T-cell (primary cell): ENCODE results near the gene LRFN2. TPM values are rescaled to one million over a fixed set of nuclear protein-coding genes. Genes with fewer than 3 reads are reported as not detected.

Source experiments
- ATAC-seq, 4 experiments: fragments of 200-7000 bp in 3 of 4; fragments of 150-1000 bp in 1 of 4; cut with Tn5 transposase; replicated peaks in 1 of 4; 1 replicate in 3 of 4; 2 replicates in 1 of 4; pipeline ENCODE4 v1.10.0; 2021; ENCODE audit warnings: moderate library complexity in 3 of 4, mild to moderate bottlenecking in 2 of 4, moderate number of reproducible peaks in 1 of 4
- CTCF ChIA-PET, 2 donors: fragments of 300-600 bp; sonication (Branson Sonifier 250); formaldehyde crosslinking; loops; one replicate each; lab custom pipeline; 2022; ENCODE audit warnings: antibody characterized with exemption in 2 of 2; lab: Charles Lee
- POLR2A ChIA-PET, 2 donors: fragments of 300-600 bp; sonication (Branson Sonifier 250); formaldehyde crosslinking; loops; one replicate each; lab custom pipeline; 2022; ENCODE audit warnings: antibody characterized with exemption in 2 of 2; lab: Charles Lee
- DNase-seq, 35 experiments: peaks; one replicate each; pipeline versions ENCODE4 v3.0.0 to v3.0.0-alpha.2; 2013 to 2023
- H3K27ac ChIP-seq: one replicate; pipeline ENCODE4 v1.5.1; 2013; ENCODE audit warnings: low read length
- H3K27me3 ChIP-seq, 2 experiments: replicated peaks in 1 of 2; 1 replicate in 1 of 2; 2 replicates in 1 of 2; pipeline versions ENCODE4 v1.6.1 to v1.7.0; 2013; ENCODE audit warnings: low read length in 1 of 2, mixed read lengths in 1 of 2; ENCODE audit not compliant: control insufficient read depth in 2 of 2, insufficient read depth in 2 of 2; ENCODE audit errors: extremely low read depth in 1 of 2
- H3K36me3 ChIP-seq, 2 donors: 1 replicate in 1 of 2; 2 replicates in 1 of 2; pipeline versions ENCODE4 v1.6.1 to v1.7.0; 2013; ENCODE audit warnings: low read length in 1 of 2; ENCODE audit not compliant: control insufficient read depth in 2 of 2, insufficient read depth in 1 of 2; ENCODE audit errors: extremely low read depth in 1 of 2
- H3K4me1 ChIP-seq, 2 experiments: 1 replicate in 1 of 2; 2 replicates in 1 of 2; pipeline versions ENCODE4 v1.6.1 to v1.7.0; 2013; ENCODE audit warnings: low read length in 2 of 2, mixed read lengths in 1 of 2; ENCODE audit not compliant: insufficient read depth in 2 of 2, control insufficient read depth in 1 of 2; ENCODE audit errors: extremely low read depth in 1 of 2
- H3K4me3 ChIP-seq, 2 donors: 1 replicate in 1 of 2; 2 replicates in 1 of 2; pipeline versions ENCODE4 v1.5.1 to v1.7.0; 2013; ENCODE audit warnings: mild to moderate bottlenecking in 2 of 2, low read length in 1 of 2, moderate library complexity in 1 of 2; ENCODE audit not compliant: control insufficient read depth in 1 of 2; ENCODE audit errors: extremely low read depth in 1 of 2
- H3K9me3 ChIP-seq: 2 replicates; pipeline ENCODE4 v1.7.0; 2013
- H3K27ac Mint-ChIP-seq, 2 donors: one replicate each; pipeline ENCODE4 v1.8.0; 2020 to 2021; ENCODE audit warnings: mild to moderate bottlenecking in 2 of 2, mixed read lengths in 2 of 2
- H3K27me3 Mint-ChIP-seq, 2 donors: one replicate each; pipeline ENCODE4 v1.8.0; 2021 to 2022; ENCODE audit warnings: mixed read lengths in 2 of 2
- H3K36me3 Mint-ChIP-seq: one replicate; pipeline ENCODE4 v1.8.0; 2021; ENCODE audit warnings: mixed read lengths
- H3K4me1 Mint-ChIP-seq, 3 donors: one replicate each; pipeline ENCODE4 v1.8.0; 2020 to 2022; ENCODE audit warnings: mixed read lengths in 3 of 3, mild to moderate bottlenecking in 1 of 3
- H3K4me3 Mint-ChIP-seq, 3 donors: one replicate each; pipeline ENCODE4 v1.8.0; 2020 to 2022; ENCODE audit warnings: mild to moderate bottlenecking in 3 of 3, mixed read lengths in 3 of 3, moderate library complexity in 3 of 3
- H3K9me3 Mint-ChIP-seq, 3 donors: one replicate each; pipeline ENCODE4 v1.8.0; 2020 to 2022; ENCODE audit warnings: mixed read lengths in 3 of 3
- WGBS: methylation state at CpG from one replicate; pipeline ENCODE4 v1.1.5; 2013; ENCODE audit warnings: missing lambda C conversion rate; ENCODE audit not compliant: insufficient coverage; 5-methylcytosine and 5-hydroxymethylcytosine counted together
- total RNA-seq, 35 experiments: library from RNA in 6 of 35; stranded (reverse) in 6 of 35; fragments of 120-200 nt in 1 of 35; gene quantifications; one replicate each; pipeline versions ENCODE4 v1.2.1 to v1.2.4 and lab custom pipeline; 2013 to 2026

Gene LRFN2
- total RNA-seq, 5 donors from 2014 or later (not counting 1 experiment from before 2014, with no cell fraction given) = 0.12 to 1.7 (median 0.92) TPM

- Histone ChIP-seq H3K4me3 (no peak overlapping the region), H3K27me3 (peaks cover 0 to 7% of the 10 kb centered on the region in 2 experiments), H3K4me1 (peaks cover 0 to 5% of the 10 kb centered on the region in 2 experiments), H3K36me3 (no peaks in the 10 kb centered on the region), H3K9me3 (no peaks in the 10 kb centered on the region), H3K27ac (no peak overlapping the region)
- no peak overlapping the region for H3K4me3 Mint-ChIP-seq
- DNase-seq (no peak), ATAC-seq (no peak)
- no peaks in the 10 kb centered on the region for H3K27me3 Mint-ChIP-seq
- no peak overlapping the region for H3K27ac Mint-ChIP-seq
- no peaks in the 10 kb centered on the region for H3K9me3 Mint-ChIP-seq
- CTCF ChIA-PET = no interaction called here
- 50% methylated on average over 2 of the region's 6 CpGs for WGBS
- H3K36me3 Mint-ChIP-seq = no peaks in the 10 kb centered on the region
- POLR2A ChIA-PET = no interaction called here
- H3K4me1 Mint-ChIP-seq = peaks cover 6 to 20% (median 11%) of the 10 kb centered on the region in 3 donors
Measured at GRCh38 chr6:40438246-40438887, 148.8 kb downstream of the LRFN2 start.

- Histone ChIP-seq H3K27ac (no peak overlapping the region), H3K4me1 (peaks cover 0 to 5% of the 10 kb centered on the region in 2 experiments), H3K9me3 (no peaks in the 10 kb centered on the region), H3K27me3 (peaks cover 0 to 7% of the 10 kb centered on the region in 2 experiments), H3K4me3 (no peak overlapping the region), H3K36me3 (no peaks in the 10 kb centered on the region)
- no CpG with 5 or more reads among the region's 2 CpGs for WGBS
- H3K4me1 Mint-ChIP-seq = peaks cover 6 to 20% (median 11%) of the 10 kb centered on the region in 3 donors
- no peak overlapping the region for H3K4me3 Mint-ChIP-seq
- ATAC-seq (no peak), DNase-seq (no peak)
- no peaks in the 10 kb centered on the region for H3K36me3 Mint-ChIP-seq
- H3K9me3 Mint-ChIP-seq = no peaks in the 10 kb centered on the region
- ChIA-PET CTCF (no interaction called here), POLR2A (no interaction called here)
- H3K27ac Mint-ChIP-seq = no peak overlapping the region
- no peaks in the 10 kb centered on the region for H3K27me3 Mint-ChIP-seq
Measured at GRCh38 chr6:40437631-40438030, 149.5 kb downstream of the LRFN2 start.

DNA sequence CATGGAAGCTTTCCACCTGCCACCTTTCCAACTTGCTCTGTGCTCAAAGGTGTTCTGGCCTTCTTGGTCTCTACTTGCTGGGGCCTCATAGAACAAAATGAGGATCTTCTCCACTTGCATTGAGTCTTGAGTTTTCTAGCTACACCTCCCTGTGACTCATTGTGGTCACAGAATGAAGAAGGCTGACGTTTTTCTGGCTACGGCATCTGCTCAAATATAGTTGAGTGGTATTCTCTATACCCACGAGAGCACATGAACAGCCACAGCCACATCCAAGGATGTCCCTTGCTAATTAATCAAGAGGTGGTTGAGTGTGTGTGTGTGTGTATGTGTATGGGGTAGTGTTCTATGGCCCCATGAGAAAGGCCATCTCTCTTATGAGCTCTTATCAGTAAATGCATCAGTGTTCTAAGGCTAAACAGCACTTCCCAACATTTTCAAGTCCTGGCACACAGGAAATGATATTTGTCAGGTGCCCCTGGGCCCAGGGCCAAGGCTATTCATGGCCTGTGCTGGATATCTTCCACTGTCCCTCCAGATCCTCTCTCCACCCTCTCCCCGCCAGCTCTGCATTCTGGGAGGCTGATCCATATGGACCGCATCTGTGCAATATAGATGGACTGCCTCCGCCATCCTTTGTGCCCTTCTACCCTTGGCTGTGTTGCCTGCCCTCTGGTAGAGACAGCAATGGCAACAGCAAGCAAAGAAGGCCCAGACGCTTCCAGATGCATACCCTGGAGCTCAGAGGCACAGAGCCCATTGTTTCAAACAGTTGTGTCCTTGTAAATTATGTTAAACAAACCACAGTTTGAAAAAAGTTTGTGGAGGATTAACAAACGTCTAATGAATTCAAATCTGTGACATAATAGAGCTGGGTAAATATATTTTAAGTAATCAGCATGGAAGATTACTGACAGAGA is 150.2 kb downstream of the LRFN2 start:
- POLR2A ChIA-PET = interaction anchor here in 1 of 2 donors (0.6 kb wide), 1 partner anchor 29 kb away, joined by 3 read pairs; no protein-coding TSS in a partner anchor
- Mint-ChIP-seq H3K27me3 (no peaks in the 10 kb centered on the region), H3K4me3 (no peak overlapping the region), H3K4me1 (peaks cover 6 to 20% (median 11%) of the 10 kb centered on the region in 3 donors), H3K36me3 (no peaks in the 10 kb centered on the region), H3K27ac (no peak overlapping the region), H3K9me3 (no peaks in the 10 kb centered on the region)
- CTCF ChIA-PET = no interaction called here
- H3K4me1 ChIP-seq = peaks cover 0 to 5% of the 10 kb centered on the region in 2 experiments
- 62% methylated on average over 5 of the region's 8 CpGs for WGBS
- H3K36me3 ChIP-seq = no peaks in the 10 kb centered on the region
- DNase-seq (peak in 13 of 35 experiments; percentile 5 to 43 (median 11)), ATAC-seq (peak in 3 of 4 experiments; percentile 24 to 61 (median 28))
- peaks cover 0 to 7% of the 10 kb centered on the region in 2 experiments for H3K27me3 ChIP-seq
- peak overlapping the region; percentile 27 for H3K27ac ChIP-seq
- no peak overlapping the region for H3K4me3 ChIP-seq
- no peaks in the 10 kb centered on the region for H3K9me3 ChIP-seq

- no peak overlapping the region for H3K27ac ChIP-seq
- H3K4me3 Mint-ChIP-seq = no peak overlapping the region
- WGBS = 97% methylated on average over 5 of the region's 6 CpGs
- H3K36me3 ChIP-seq = no peaks in the 10 kb centered on the region
- H3K9me3 ChIP-seq = no peaks in the 10 kb centered on the region
- no peak for ATAC-seq
- H3K9me3 Mint-ChIP-seq = no peaks in the 10 kb centered on the region
- ChIA-PET CTCF (no interaction called here), POLR2A (no interaction called here)
- H3K27me3 Mint-ChIP-seq = peaks cover 0 to 4% of the 10 kb centered on the region in 2 donors
- H3K4me3 ChIP-seq = no peak overlapping the region
- no peak for DNase-seq
- H3K27me3 ChIP-seq = peaks cover 0 to 2% of the 10 kb centered on the region in 2 experiments
- H3K4me1 ChIP-seq = peaks cover 0 to 3% of the 10 kb centered on the region in 2 experiments
- H3K4me1 Mint-ChIP-seq = peaks cover 0 to 10% (median 9%) of the 10 kb centered on the region in 3 donors
- H3K27ac Mint-ChIP-seq = no peak overlapping the region
- H3K36me3 Mint-ChIP-seq = no peaks in the 10 kb centered on the region
Measured at GRCh38 chr6:40432982-40433381, 154.2 kb downstream of the LRFN2 start.

DNA sequence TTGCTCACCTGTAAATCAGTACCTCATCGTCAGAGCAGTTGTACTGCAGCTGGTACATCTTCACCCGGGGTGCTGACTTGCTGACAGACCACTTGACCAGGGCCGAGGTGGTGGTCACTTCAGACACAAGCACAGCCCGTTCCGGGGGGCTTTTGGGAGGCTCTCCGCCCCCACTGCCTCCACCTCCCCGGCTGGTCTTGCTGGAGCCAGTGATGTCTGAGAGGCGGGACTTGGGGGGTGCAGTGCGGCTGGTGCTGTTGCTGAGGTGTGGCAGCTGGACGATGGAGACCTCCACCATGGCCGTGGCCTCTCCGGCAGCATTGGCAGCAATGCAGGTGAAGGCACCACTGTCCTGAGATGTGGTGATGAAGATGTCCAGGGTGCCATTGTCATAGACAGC is 155.5 kb downstream of the LRFN2 start:
- Histone ChIP-seq H3K9me3 (no peaks in the 10 kb centered on the region), H3K4me3 (no peak overlapping the region), H3K27ac (no peak overlapping the region), H3K4me1 (no peaks in the 10 kb centered on the region), H3K27me3 (no peaks in the 10 kb centered on the region), H3K36me3 (no peaks in the 10 kb centered on the region)
- Mint-ChIP-seq H3K27me3 (peaks cover 0 to 4% of the 10 kb centered on the region in 2 donors), H3K4me3 (no peak overlapping the region), H3K27ac (no peak overlapping the region), H3K36me3 (no peaks in the 10 kb centered on the region), H3K4me1 (peaks cover 0 to 4% (median 4%) of the 10 kb centered on the region in 3 donors), H3K9me3 (no peaks in the 10 kb centered on the region)
- ATAC-seq = no peak
- WGBS = 90% methylated on average over 9 of the region's 12 CpGs
- ChIA-PET POLR2A (interaction anchor here in 1 of 2 donors (0.6 kb wide), 1 partner anchor 115 kb away, joined by 6 read pairs; no protein-coding TSS in a partner anchor), CTCF (no interaction called here)
- DNase-seq = no peak

GRCh38 chr6:40427196-40427595 is 160.0 kb downstream of the LRFN2 start:
- Histone ChIP-seq H3K27me3 (no peaks in the 10 kb centered on the region), H3K27ac (no peak overlapping the region), H3K9me3 (no peaks in the 10 kb centered on the region), H3K4me1 (no peaks in the 10 kb centered on the region), H3K4me3 (no peak overlapping the region), H3K36me3 (no peaks in the 10 kb centered on the region)
- Mint-ChIP-seq H3K27me3 (peaks cover 0 to 4% of the 10 kb centered on the region in 2 donors), H3K4me3 (no peak overlapping the region), H3K4me1 (no peaks in the 10 kb centered on the region), H3K36me3 (no peaks in the 10 kb centered on the region), H3K9me3 (no peaks in the 10 kb centered on the region), H3K27ac (no peak overlapping the region)
- WGBS = 71% methylated on average over 3 of the region's 3 CpGs
- no peak for ATAC-seq
- no peak for DNase-seq
- ChIA-PET POLR2A (no interaction called here), CTCF (no interaction called here)
